Measurements from ENCODE around the gene WIPF2.

The WIPF2 gene

GRCh38 chr17:40264458-40265185 lies 45.5 kb downstream of the WIPF2 start:
- Histone ChIP-seq H3K36me3 (ENCODE audit: control insufficient read depth, insufficient read depth, low read length) (peaks cover 4% of the 10 kb centered on the region), H3K4me3 (ENCODE audit: low read length) (no peak overlapping the region), H2BK15ac (replicated peaks; ENCODE audit: low read depth) (no peak overlapping the region), H3K79me1 (ENCODE audit: low read length) (peaks cover 2% of the 10 kb centered on the region), H3K4ac (ENCODE audit: low read depth, low read length) (no peak overlapping the region), H2AK5ac (ENCODE audit: low read length) (no peak overlapping the region), H3K56ac (ENCODE audit: low read length) (peak overlapping the region; percentile 65), H2BK5ac (ENCODE audit: low read length) (no peak overlapping the region), H3K4me2 (ENCODE audit: low read length) (no peak overlapping the region), H3K23ac (ENCODE audit: low read length) (no peak overlapping the region), H4K8ac (ENCODE audit: low read depth, low read length) (no peak overlapping the region), H4K5ac (ENCODE audit: low read length) (no peak overlapping the region), H3K27me3 (ENCODE audit: insufficient read depth, low read length, poor library complexity) (no peaks in the 10 kb centered on the region), H3K79me2 (ENCODE audit: control insufficient read depth, insufficient read depth, low read length) (no peaks in the 10 kb centered on the region), H3K27ac (ENCODE audit: low read depth, low read length) (no peak overlapping the region), H3K9ac (ENCODE audit: low read length) (peak overlapping the region; percentile 24), H3K4me1 (ENCODE audit: control insufficient read depth, low read depth, low read length) (peaks cover 10% of the 10 kb centered on the region), H3K18ac (ENCODE audit: low read length) (no peak overlapping the region), H2BK120ac (ENCODE audit: low read depth, low read length) (no peak overlapping the region)
- no CpG with 5 or more reads among the region's 21 CpGs for WGBS (ENCODE audit: extremely low coverage, insufficient coverage, low lambda C conversion rate)
- peak; percentile 66 for DNase-seq

- Histone ChIP-seq H3K9ac (ENCODE audit: low read length) (no peak overlapping the region), H2BK15ac (replicated peaks; ENCODE audit: low read depth) (no peak overlapping the region), H4K8ac (ENCODE audit: low read depth, low read length) (no peak overlapping the region), H3K36me3 (ENCODE audit: control insufficient read depth, insufficient read depth, low read length) (peaks cover 4% of the 10 kb centered on the region), H3K4me2 (ENCODE audit: low read length) (no peak overlapping the region), H2AK5ac (ENCODE audit: low read length) (no peak overlapping the region), H3K18ac (ENCODE audit: low read length) (no peak overlapping the region), H2BK120ac (ENCODE audit: low read depth, low read length) (no peak overlapping the region), H3K79me2 (ENCODE audit: control insufficient read depth, insufficient read depth, low read length) (no peaks in the 10 kb centered on the region), H3K4ac (ENCODE audit: low read depth, low read length) (no peak overlapping the region), H3K23ac (ENCODE audit: low read length) (no peak overlapping the region), H3K4me3 (ENCODE audit: low read length) (no peak overlapping the region), H3K56ac (ENCODE audit: low read length) (peak overlapping the region; percentile 53), H3K27ac (ENCODE audit: low read depth, low read length) (peak overlapping the region; percentile 20), H3K79me1 (ENCODE audit: low read length) (peaks cover 2% of the 10 kb centered on the region), H2BK5ac (ENCODE audit: low read length) (peak overlapping the region; percentile 10), H4K5ac (ENCODE audit: low read length) (no peak overlapping the region), H3K4me1 (ENCODE audit: control insufficient read depth, low read depth, low read length) (peaks cover 10% of the 10 kb centered on the region), H3K27me3 (ENCODE audit: insufficient read depth, low read length, poor library complexity) (no peaks in the 10 kb centered on the region)
- peak; percentile 29 for DNase-seq
- WGBS (ENCODE audit: extremely low coverage, insufficient coverage, low lambda C conversion rate) = no CpG with 5 or more reads among the region's 5 CpGs
Measured at GRCh38 chr17:40265337-40265736, 46.2 kb downstream of the WIPF2 start.

DNA sequence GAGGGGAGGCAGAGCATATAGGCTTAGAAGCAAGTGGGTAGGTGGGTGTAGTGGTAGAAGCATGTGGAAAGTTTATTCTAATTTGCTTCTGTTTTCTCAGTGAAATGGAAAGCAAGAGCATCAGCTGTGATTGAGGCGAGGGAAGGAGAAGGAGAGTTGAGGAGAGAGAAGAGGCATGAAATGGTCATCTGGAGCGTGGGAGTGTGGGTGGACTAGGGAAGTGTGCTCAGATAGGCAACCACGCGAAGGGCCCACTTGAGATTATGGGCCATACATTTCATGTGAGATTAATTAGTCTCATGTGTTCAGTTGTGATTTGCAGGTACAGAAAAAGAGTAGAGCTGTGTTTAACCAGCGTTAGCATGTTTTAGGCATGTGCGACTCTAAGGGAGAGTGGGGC lies 47.8 kb downstream of the WIPF2 start:
- no peak overlapping the region for H3K4ac ChIP-seq (ENCODE audit: low read depth, low read length)
- no peak overlapping the region for H3K27ac ChIP-seq (ENCODE audit: low read depth, low read length)
- peaks cover 10% of the 10 kb centered on the region for H3K4me1 ChIP-seq (ENCODE audit: control insufficient read depth, low read depth, low read length)
- no peak overlapping the region for H4K5ac ChIP-seq (ENCODE audit: low read length)
- H3K9ac ChIP-seq (ENCODE audit: low read length) = no peak overlapping the region
- no peaks in the 10 kb centered on the region for H3K79me2 ChIP-seq (ENCODE audit: control insufficient read depth, insufficient read depth, low read length)
- no peak overlapping the region for H3K18ac ChIP-seq (ENCODE audit: low read length)
- no CpG with 5 or more reads among the region's 6 CpGs for WGBS (ENCODE audit: extremely low coverage, insufficient coverage, low lambda C conversion rate)
- H3K79me1 ChIP-seq (ENCODE audit: low read length) = peaks cover 2% of the 10 kb centered on the region
- H2AK5ac ChIP-seq (ENCODE audit: low read length) = no peak overlapping the region
- no peak overlapping the region for H3K56ac ChIP-seq (ENCODE audit: low read length)
- no peak overlapping the region for H3K4me3 ChIP-seq (ENCODE audit: low read length)
- H3K27me3 ChIP-seq (ENCODE audit: insufficient read depth, low read length, poor library complexity) = no peaks in the 10 kb centered on the region
- DNase-seq = no peak
- no peak overlapping the region for H2BK5ac ChIP-seq (ENCODE audit: low read length)
- no peak overlapping the region for H2BK15ac ChIP-seq (replicated peaks; ENCODE audit: low read depth)
- no peak overlapping the region for H2BK120ac ChIP-seq (ENCODE audit: low read depth, low read length)
- H3K4me2 ChIP-seq (ENCODE audit: low read length) = no peak overlapping the region
- H3K23ac ChIP-seq (ENCODE audit: low read length) = no peak overlapping the region
- H3K36me3 ChIP-seq (ENCODE audit: control insufficient read depth, insufficient read depth, low read length) = peaks cover 3% of the 10 kb centered on the region
- no peak overlapping the region for H4K8ac ChIP-seq (ENCODE audit: low read depth, low read length)

DNA sequence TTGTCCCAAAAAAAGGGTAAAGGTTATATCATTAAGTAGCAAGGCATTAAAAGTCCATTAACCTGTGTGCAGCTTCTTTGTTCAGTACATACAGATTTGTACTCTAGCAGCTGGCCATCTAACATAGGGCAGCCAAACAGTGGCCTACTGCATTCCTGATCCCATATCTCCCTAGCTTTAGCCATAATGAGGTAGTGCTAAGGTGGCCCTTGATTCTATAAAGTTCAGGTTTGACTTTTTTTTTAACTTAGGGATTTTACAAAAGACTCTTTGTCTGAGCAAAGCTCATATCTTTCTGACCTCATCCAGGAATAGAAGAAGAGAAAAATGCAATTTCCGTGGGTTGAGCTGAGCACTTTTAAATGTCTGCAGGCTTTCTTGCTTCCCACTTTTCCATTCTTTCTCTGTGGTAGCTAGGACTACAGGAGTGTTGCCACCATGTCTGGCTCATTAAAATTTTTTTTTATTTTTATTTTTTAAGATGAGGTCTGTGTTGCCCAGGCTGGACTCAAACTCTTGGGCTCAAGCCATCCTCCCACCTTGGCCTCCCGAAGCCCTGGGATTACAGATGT lies 49.1 kb downstream of the WIPF2 start:
- Histone ChIP-seq H2BK15ac (replicated peaks; ENCODE audit: low read depth) (no peak overlapping the region), H3K18ac (ENCODE audit: low read length) (no peak overlapping the region), H2BK120ac (ENCODE audit: low read depth, low read length) (no peak overlapping the region), H3K4ac (ENCODE audit: low read depth, low read length) (no peak overlapping the region), H3K79me1 (ENCODE audit: low read length) (peaks cover 2% of the 10 kb centered on the region), H4K5ac (ENCODE audit: low read length) (no peak overlapping the region), H2BK5ac (ENCODE audit: low read length) (no peak overlapping the region), H3K27ac (ENCODE audit: low read depth, low read length) (no peak overlapping the region), H3K56ac (ENCODE audit: low read length) (no peak overlapping the region), H2AK5ac (ENCODE audit: low read length) (no peak overlapping the region), H3K4me2 (ENCODE audit: low read length) (no peak overlapping the region), H4K8ac (ENCODE audit: low read depth, low read length) (no peak overlapping the region), H3K79me2 (ENCODE audit: control insufficient read depth, insufficient read depth, low read length) (no peaks in the 10 kb centered on the region), H3K4me1 (ENCODE audit: control insufficient read depth, low read depth, low read length) (peaks cover 10% of the 10 kb centered on the region), H3K23ac (ENCODE audit: low read length) (no peak overlapping the region), H3K36me3 (ENCODE audit: control insufficient read depth, insufficient read depth, low read length) (no peaks in the 10 kb centered on the region), H3K4me3 (ENCODE audit: low read length) (no peak overlapping the region), H3K9ac (ENCODE audit: low read length) (no peak overlapping the region), H3K27me3 (ENCODE audit: insufficient read depth, low read length, poor library complexity) (no peaks in the 10 kb centered on the region)
- no CpG with 5 or more reads among the region's 2 CpGs for WGBS (ENCODE audit: extremely low coverage, insufficient coverage, low lambda C conversion rate)
- DNase-seq = no peak

DNA sequence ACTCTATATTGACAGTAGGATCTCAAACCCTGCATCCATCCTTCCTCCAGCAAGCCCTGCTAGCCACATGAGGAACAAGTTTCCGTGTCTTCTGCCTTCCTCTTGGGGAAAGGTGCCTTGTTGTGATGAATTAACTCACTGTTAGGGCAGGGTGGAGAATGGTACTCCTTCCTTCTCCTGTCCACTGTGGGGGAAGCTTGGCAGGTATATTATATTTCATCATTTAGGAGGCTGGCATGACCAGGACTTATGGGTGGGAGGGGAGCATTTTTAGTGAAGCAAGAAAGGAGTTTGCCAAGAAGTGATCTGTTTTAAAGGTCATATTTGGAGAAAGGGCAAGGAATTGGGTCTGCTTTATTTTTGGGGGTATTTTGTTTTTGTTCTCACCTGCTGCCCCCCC lies 59.3 kb downstream of the WIPF2 start:
- no peak overlapping the region for H3K4ac ChIP-seq (ENCODE audit: low read depth, low read length)
- H3K79me2 ChIP-seq (ENCODE audit: control insufficient read depth, insufficient read depth, low read length) = no peaks in the 10 kb centered on the region
- no peak overlapping the region for H3K4me2 ChIP-seq (ENCODE audit: low read length)
- H3K4me1 ChIP-seq (ENCODE audit: control insufficient read depth, low read depth, low read length) = peaks cover 5% of the 10 kb centered on the region
- H3K27me3 ChIP-seq (ENCODE audit: insufficient read depth, low read length, poor library complexity) = no peaks in the 10 kb centered on the region
- no peak overlapping the region for H2BK15ac ChIP-seq (replicated peaks; ENCODE audit: low read depth)
- H3K79me1 ChIP-seq (ENCODE audit: low read length) = no peaks in the 10 kb centered on the region
- H3K56ac ChIP-seq (ENCODE audit: low read length) = no peak overlapping the region
- H2BK5ac ChIP-seq (ENCODE audit: low read length) = no peak overlapping the region
- no peak overlapping the region for H3K27ac ChIP-seq (ENCODE audit: low read depth, low read length)
- H3K9ac ChIP-seq (ENCODE audit: low read length) = no peak overlapping the region
- H2BK120ac ChIP-seq (ENCODE audit: low read depth, low read length) = no peak overlapping the region
- H3K4me3 ChIP-seq (ENCODE audit: low read length) = no peak overlapping the region
- H3K18ac ChIP-seq (ENCODE audit: low read length) = no peak overlapping the region
- DNase-seq = no peak
- no CpG with 5 or more reads among the region's 1 CpG for WGBS (ENCODE audit: extremely low coverage, insufficient coverage, low lambda C conversion rate)
- peaks cover 6% of the 10 kb centered on the region for H3K36me3 ChIP-seq (ENCODE audit: control insufficient read depth, insufficient read depth, low read length)
- H2AK5ac ChIP-seq (ENCODE audit: low read length) = no peak overlapping the region
- H3K23ac ChIP-seq (ENCODE audit: low read length) = no peak overlapping the region
- no peak overlapping the region for H4K8ac ChIP-seq (ENCODE audit: low read depth, low read length)
- H4K5ac ChIP-seq (ENCODE audit: low read length) = no peak overlapping the region

All from mesendoderm (in vitro differentiated cells).